Mesothelial cell of epicardium (in vitro differentiated cells): ENCODE data around the gene CST1. TPM values are rescaled to one million over a fixed set of nuclear protein-coding genes. Genes with fewer than 3 reads are reported as not detected.
"Not testable (repeated sequence)": the region's sequence is repeated elsewhere in the genome, so short reads cannot be mapped to it uniquely, and the experiment has no call there.

Source experiments
- DNase-seq, 2 experiments: peaks; one replicate each; pipeline ENCODE4 v3.0.0; 2021; ENCODE audit warnings: low spot score in 2 of 2; ENCODE audit not compliant: unreplicated experiment in 2 of 2
- H3K27ac Mint-ChIP-seq: 2 replicates; pipeline ENCODE4 v1.8.0; 2021; ENCODE audit warnings: mixed read lengths
- H3K27me3 Mint-ChIP-seq: 2 replicates; pipeline ENCODE4 v1.8.0; 2021; ENCODE audit warnings: low read depth, mixed read lengths
- H3K36me3 Mint-ChIP-seq: 2 replicates; pipeline ENCODE4 v1.8.0; 2021; ENCODE audit warnings: mixed read lengths
- H3K4me1 Mint-ChIP-seq: 2 replicates; pipeline ENCODE4 v1.8.0; 2021; ENCODE audit warnings: mixed read lengths
- H3K4me3 Mint-ChIP-seq: 2 replicates; pipeline ENCODE4 v1.8.0; 2021; ENCODE audit warnings: mild to moderate bottlenecking, moderate library complexity, mixed read lengths
- H3K9me3 Mint-ChIP-seq: 2 replicates; pipeline ENCODE4 v1.8.0; 2021; ENCODE audit warnings: mixed read lengths
- total RNA-seq: library from RNA; stranded (reverse); gene quantifications from 3 replicates; pipeline ENCODE4 v1.2.1, GENCODE V29; 2021
- TF ChIP-seq, protein P1 (sequence below): fragments of 200-600 bp; sonication (generic); IDR thresholded peaks from one replicate; pipeline ENCODE4 v1.5.0; 2021; ENCODE audit warnings: antibody characterized with exemption; ENCODE audit not compliant: unreplicated experiment

CST1 gene
- total RNA-seq, 1 donor from 2014 or later, result not detected

DNA sequence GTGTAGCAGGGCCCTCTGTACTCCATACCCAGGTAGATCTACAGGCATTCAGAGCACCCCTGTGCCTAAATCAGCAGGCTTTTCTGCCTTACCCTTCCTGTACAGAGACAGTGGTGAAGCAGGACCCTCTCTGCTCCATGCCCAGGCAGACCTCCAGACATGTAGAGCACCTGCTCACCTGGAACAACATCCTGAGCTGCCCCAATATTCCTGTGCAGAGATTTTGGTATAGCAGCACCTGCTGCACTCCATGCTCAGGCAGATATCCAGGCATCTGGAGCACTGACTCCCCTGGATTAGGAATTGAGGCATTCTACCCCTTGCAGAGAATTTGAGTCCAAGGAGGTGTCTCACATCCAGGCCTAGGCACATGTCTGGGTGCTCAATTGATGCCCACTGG lies 12.6 kb upstream of the CST1 start:
- Mint-ChIP-seq H3K9me3 (no peaks in the 10 kb centered on the region), H3K4me3 (no peak overlapping the region), H3K27ac (no peak overlapping the region), H3K27me3 (peaks cover 26% of the 10 kb centered on the region), H3K4me1 (no peaks in the 10 kb centered on the region), H3K36me3 (no peaks in the 10 kb centered on the region)
- TF ChIP-seq, protein P1, sequence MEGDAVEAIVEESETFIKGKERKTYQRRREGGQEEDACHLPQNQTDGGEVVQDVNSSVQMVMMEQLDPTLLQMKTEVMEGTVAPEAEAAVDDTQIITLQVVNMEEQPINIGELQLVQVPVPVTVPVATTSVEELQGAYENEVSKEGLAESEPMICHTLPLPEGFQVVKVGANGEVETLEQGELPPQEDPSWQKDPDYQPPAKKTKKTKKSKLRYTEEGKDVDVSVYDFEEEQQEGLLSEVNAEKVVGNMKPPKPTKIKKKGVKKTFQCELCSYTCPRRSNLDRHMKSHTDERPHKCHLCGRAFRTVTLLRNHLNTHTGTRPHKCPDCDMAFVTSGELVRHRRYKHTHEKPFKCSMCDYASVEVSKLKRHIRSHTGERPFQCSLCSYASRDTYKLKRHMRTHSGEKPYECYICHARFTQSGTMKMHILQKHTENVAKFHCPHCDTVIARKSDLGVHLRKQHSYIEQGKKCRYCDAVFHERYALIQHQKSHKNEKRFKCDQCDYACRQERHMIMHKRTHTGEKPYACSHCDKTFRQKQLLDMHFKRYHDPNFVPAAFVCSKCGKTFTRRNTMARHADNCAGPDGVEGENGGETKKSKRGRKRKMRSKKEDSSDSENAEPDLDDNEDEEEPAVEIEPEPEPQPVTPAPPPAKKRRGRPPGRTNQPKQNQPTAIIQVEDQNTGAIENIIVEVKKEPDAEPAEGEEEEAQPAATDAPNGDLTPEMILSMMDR, result no peak
- no peak for DNase-seq

DNA sequence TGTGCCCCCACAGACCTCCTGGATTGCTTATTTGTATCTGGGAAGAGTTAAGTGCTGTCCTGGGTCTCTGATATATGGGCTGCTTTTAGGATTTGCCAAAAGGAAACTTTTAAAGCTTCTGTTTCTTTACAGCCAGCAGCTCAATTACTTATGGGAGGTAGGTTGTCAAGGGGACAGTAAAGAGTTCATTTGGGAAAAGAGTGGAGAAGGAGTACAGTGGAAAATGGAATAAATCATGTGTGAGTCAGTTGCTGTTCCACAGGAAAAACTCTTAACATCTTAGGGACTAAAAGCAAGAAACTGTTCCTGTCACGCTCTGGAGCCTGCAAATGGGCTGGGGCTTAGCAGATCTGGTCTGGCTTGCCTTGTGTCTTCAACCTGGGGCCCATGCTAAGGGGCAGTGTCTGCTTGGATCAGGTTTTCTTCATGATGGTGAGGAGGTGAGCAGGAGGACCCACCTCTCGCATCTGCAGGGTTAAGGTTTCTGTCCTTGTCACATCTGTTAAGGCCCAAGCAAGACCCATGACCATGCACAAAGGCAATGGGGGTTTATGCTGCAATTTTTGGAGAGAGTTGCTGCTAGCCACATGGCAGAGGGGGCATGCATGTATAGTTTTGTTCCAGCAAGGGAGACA lies 8.7 kb upstream of the CST1 start:
- TF ChIP-seq, protein P1, result no peak
- no peaks in the 10 kb centered on the region for H3K4me1 Mint-ChIP-seq
- no peak for DNase-seq
- no peaks in the 10 kb centered on the region for H3K9me3 Mint-ChIP-seq
- H3K36me3 Mint-ChIP-seq, result no peaks in the 10 kb centered on the region
- H3K27me3 Mint-ChIP-seq, result peaks cover 19% of the 10 kb centered on the region
- H3K4me3 Mint-ChIP-seq, result no peak overlapping the region
- no peak overlapping the region for H3K27ac Mint-ChIP-seq

DNA sequence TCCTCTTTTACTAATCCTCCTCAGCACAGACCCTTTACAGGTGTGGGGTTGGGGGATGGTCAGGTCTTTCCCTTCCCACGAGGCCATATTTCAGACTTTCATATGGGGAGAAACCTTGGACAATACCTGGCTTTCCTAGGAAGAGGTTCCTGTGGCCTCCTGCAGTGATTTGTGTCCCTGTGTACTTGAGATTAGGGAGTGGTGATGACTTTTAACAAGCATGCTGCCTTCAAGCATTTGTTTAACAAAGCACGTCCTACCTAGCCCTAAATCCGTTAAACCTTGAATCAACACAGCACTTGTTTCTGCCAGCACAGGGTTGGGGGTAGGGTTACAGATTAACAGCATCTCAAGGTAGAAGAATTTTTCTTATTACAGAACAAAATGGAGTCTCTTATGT lies 6.1 kb upstream of the CST1 start:
- H3K36me3 Mint-ChIP-seq, DNase-seq, H3K27ac Mint-ChIP-seq, H3K4me1 Mint-ChIP-seq, H3K9me3 Mint-ChIP-seq, H3K4me3 Mint-ChIP-seq: not testable (repeated sequence)
- H3K27me3 Mint-ChIP-seq, result peaks cover 13% of the 10 kb centered on the region

DNA sequence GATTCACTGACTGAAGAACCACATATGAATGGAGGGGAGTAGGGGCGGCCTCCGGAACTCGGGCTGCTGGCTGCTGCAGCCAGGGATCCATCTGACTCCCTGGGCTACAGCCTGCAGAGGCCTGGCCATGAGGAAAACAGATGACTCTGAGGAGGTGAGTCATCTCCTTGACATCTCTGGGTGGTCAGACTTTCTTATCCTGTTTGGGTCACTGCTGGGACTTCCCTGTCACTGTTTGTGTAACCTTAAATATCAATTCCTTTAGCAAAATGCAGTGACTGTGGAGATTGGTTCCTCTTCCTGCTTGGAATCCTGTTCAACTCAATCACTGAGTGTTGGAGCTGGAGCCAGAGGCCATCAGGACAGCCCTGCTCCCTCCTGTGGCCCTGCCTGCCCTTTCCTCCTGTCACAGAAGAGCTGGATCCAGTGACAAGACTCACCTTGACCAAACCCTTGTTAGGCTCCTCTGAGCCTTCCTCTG lies 4.4 kb upstream of the CST1 start:
- not testable (repeated sequence) for H3K4me3 Mint-ChIP-seq, DNase-seq, H3K4me1 Mint-ChIP-seq, H3K36me3 Mint-ChIP-seq, H3K27ac Mint-ChIP-seq, H3K9me3 Mint-ChIP-seq
- peaks cover 14% of the 10 kb centered on the region for H3K27me3 Mint-ChIP-seq

DNA sequence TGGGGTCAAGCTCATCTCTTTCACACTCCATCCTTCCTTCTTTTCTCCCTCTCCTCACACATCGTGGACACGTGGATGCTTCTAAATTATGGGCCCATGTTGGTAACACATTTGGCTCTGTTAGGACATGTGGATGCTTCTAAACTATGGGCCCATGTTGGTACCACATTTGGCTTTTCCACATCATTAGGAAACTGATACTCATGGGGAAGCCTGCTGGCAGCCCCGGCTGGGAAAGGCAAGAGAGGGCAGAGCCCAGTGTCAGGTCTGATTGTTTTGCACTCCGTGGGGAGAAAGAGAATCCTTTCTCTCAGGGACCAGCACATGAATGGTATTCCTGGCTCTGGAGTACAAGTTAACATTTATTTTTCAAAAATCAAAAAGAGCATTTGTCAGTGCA lies 4.0 kb upstream of the CST1 start:
- H3K4me1 Mint-ChIP-seq, result no peaks in the 10 kb centered on the region
- no peak overlapping the region for H3K4me3 Mint-ChIP-seq
- DNase-seq, result no peak
- no peaks in the 10 kb centered on the region for H3K9me3 Mint-ChIP-seq
- peaks cover 14% of the 10 kb centered on the region for H3K27me3 Mint-ChIP-seq
- H3K27ac Mint-ChIP-seq, result no peak overlapping the region
- TF ChIP-seq, protein P1, result no peak
- no peaks in the 10 kb centered on the region for H3K36me3 Mint-ChIP-seq

DNA sequence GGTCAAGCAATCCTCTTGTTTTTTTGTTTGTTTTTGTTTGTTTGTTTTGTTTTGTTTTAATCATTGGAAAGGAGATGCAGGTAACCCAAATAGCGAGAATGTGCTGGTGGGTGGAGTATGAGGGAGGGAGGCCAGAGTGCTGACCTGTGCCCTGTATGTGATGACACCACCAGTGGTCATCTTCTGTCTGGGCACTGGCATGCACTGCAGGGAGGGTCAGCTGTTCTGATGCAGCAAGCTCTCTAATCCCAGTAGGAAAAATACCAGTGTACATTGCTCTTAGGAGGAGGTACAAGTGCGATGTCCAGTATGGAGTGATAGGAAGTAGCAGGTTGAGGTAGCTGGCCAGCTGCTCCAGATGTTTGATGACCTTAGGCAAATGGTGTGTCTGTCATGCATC lies 2.9 kb upstream of the CST1 start:
- Mint-ChIP-seq H3K27ac (no peak overlapping the region), H3K4me3 (no peak overlapping the region), H3K27me3 (peaks cover 14% of the 10 kb centered on the region), H3K36me3 (no peaks in the 10 kb centered on the region), H3K9me3 (no peaks in the 10 kb centered on the region), H3K4me1 (no peaks in the 10 kb centered on the region)
- TF ChIP-seq, protein P1, result no peak
- DNase-seq, result no peak

DNA sequence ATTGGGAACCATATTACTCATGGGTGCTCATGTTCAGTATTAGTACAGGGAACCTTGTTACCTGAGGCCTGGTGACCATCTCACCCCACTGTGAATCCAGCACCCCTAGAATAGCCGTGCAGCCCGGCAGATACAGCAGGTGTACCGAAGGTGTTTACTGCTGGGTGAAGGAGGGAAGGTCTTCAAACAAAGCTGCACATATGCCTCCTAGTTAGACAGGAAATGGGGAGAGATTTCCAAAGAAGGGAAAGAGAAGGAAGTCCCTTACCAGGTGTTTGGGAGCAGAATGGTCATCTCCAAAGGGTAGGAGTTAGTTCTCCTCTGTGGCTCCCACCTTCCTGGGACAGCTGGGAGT lies 2.4 kb upstream of the CST1 start:
- TF ChIP-seq, protein P1, result no peak
- H3K27me3 Mint-ChIP-seq, result peaks cover 14% of the 10 kb centered on the region
- no peak for DNase-seq
- no peaks in the 10 kb centered on the region for H3K36me3 Mint-ChIP-seq
- H3K4me1 Mint-ChIP-seq, result no peaks in the 10 kb centered on the region
- H3K4me3 Mint-ChIP-seq, result no peak overlapping the region
- H3K9me3 Mint-ChIP-seq, result no peaks in the 10 kb centered on the region
- H3K27ac Mint-ChIP-seq, result no peak overlapping the region
